ENCODE results near the gene ADH1B. TPM values are rescaled to one million over a fixed set of nuclear protein-coding genes. Genes with fewer than 3 reads are reported as not detected.

ADH1B gene
- total RNA-seq, 1 experiment from 2014 or later, result not detected

- H3K27ac ChIP-seq, result no peak overlapping the region
- H3K9me2 ChIP-seq (ENCODE audit: insufficient read depth), result no peaks in the 10 kb centered on the region
- H3F3A ChIP-seq (ENCODE audit: insufficient read depth, low read depth), result no peaks in the 10 kb centered on the region
- no peak for DNase-seq
- no peaks in the 10 kb centered on the region for H3K79me2 ChIP-seq (ENCODE audit: low read depth)
- H3K27me3 ChIP-seq (ENCODE audit: insufficient read depth, low read depth), result no peaks in the 10 kb centered on the region
- ChIA-PET CTCF (no interaction called here), POLR2A (ENCODE audit: unreplicated experiment) (no interaction called here)
- TF ChIP-seq CTCF (conservative IDR thresholded peaks at IDR 0.05), result no peak
- no peak for TF ChIP-seq EZH2 (IDR thresholded peaks at IDR 0.05; ENCODE audit: low read depth)
- no peaks in the 10 kb centered on the region for H4K20me1 ChIP-seq (ENCODE audit: insufficient read depth)
- 0 out of 2 replicates have a peak overlapping the region, but pooled peaks have one; percentile 28 for H2AFZ ChIP-seq
- no peak overlapping the region for H3K4me3 ChIP-seq
- no TSS peak for BruUV-seq (replicated peaks)
- H3K36me3 ChIP-seq (ENCODE audit: low read depth), result no peaks in the 10 kb centered on the region
- intact Hi-C loops (cut with micrococcal nuclease; ENCODE audit: unreplicated experiment), result no loop called here
- H3K9me3 ChIP-seq (ENCODE audit: insufficient read depth, low read depth), result no peaks in the 10 kb centered on the region; the same call in 1 of the 2 replicates
- no peaks in the 10 kb centered on the region for H3K4me1 ChIP-seq (replicated peaks; ENCODE audit: insufficient read depth)
- H3K4me2 ChIP-seq, result no peak overlapping the region
Measured at GRCh38 chr4:99362768-99363167, 41.6 kb upstream of the ADH1B start.

- no peak overlapping the region for H3K4me2 ChIP-seq
- H3K36me3 ChIP-seq (ENCODE audit: low read depth), result no peaks in the 10 kb centered on the region
- H3K4me3 ChIP-seq, result no peak overlapping the region
- DNase-seq, result no peak
- H3K4me1 ChIP-seq (replicated peaks; ENCODE audit: insufficient read depth), result no peaks in the 10 kb centered on the region
- POLR2A ChIA-PET (ENCODE audit: unreplicated experiment), result no interaction called here
- no peak overlapping the region for H2AFZ ChIP-seq
- no TSS peak for BruUV-seq (replicated peaks)
- H4K20me1 ChIP-seq (ENCODE audit: insufficient read depth), result no peaks in the 10 kb centered on the region
- H3K27ac ChIP-seq, result no peak overlapping the region
- CTCF ChIA-PET, result no interaction called here
- intact Hi-C loops (cut with micrococcal nuclease; ENCODE audit: unreplicated experiment), result no loop called here
- no peaks in the 10 kb centered on the region for H3F3A ChIP-seq (ENCODE audit: insufficient read depth, low read depth)
- TF ChIP-seq EZH2 (IDR thresholded peaks at IDR 0.05; ENCODE audit: low read depth) (no peak), CTCF (conservative IDR thresholded peaks at IDR 0.05) (no peak)
- no peaks in the 10 kb centered on the region for H3K79me2 ChIP-seq (ENCODE audit: low read depth)
- no peaks in the 10 kb centered on the region for H3K27me3 ChIP-seq (ENCODE audit: insufficient read depth, low read depth)
- H3K9me3 ChIP-seq (ENCODE audit: insufficient read depth, low read depth), result no peaks in the 10 kb centered on the region; the same call in 1 of the 2 replicates
- H3K9me2 ChIP-seq (ENCODE audit: insufficient read depth), result no peaks in the 10 kb centered on the region
Measured at GRCh38 chr4:99361899-99362275, 40.7 kb upstream of the ADH1B start.

GRCh38 chr4:99361268-99361898 is 40.2 kb upstream of the ADH1B start:
- BruUV-seq (replicated peaks), result no TSS peak
- Histone ChIP-seq H3K27me3 (ENCODE audit: insufficient read depth, low read depth) (no peaks in the 10 kb centered on the region), H3K4me3 (no peak overlapping the region), H3K79me2 (ENCODE audit: low read depth) (no peaks in the 10 kb centered on the region), H3K9me2 (ENCODE audit: insufficient read depth) (no peaks in the 10 kb centered on the region), H3K4me2 (no peak overlapping the region), H3K27ac (no peak overlapping the region), H3K9me3 (ENCODE audit: insufficient read depth, low read depth) (no peaks in the 10 kb centered on the region; the same call in 1 of the 2 replicates), H3F3A (ENCODE audit: insufficient read depth, low read depth) (no peaks in the 10 kb centered on the region), H3K36me3 (ENCODE audit: low read depth) (no peaks in the 10 kb centered on the region), H4K20me1 (ENCODE audit: insufficient read depth) (no peaks in the 10 kb centered on the region), H3K4me1 (replicated peaks; ENCODE audit: insufficient read depth) (no peaks in the 10 kb centered on the region), H2AFZ (0 out of 2 replicates have a peak overlapping the region, but pooled peaks have one; percentile 52)
- intact Hi-C loops (cut with micrococcal nuclease; ENCODE audit: unreplicated experiment), result no loop called here
- no peak for DNase-seq
- CTCF ChIA-PET, result no interaction called here
- TF ChIP-seq EZH2 (IDR thresholded peaks at IDR 0.05; ENCODE audit: low read depth), result no peak
- TF ChIP-seq CTCF (conservative IDR thresholded peaks at IDR 0.05), result no peak
- POLR2A ChIA-PET (ENCODE audit: unreplicated experiment), result no interaction called here

Data from PC-9 (cell line).